NCI-H460 (cell line): ENCODE measurements around the gene MRPL33. TPM values are rescaled to one million over a fixed set of nuclear protein-coding genes. Genes with fewer than 3 reads are reported as not detected.
A peak's percentile ranks its signal among the peaks of the same experiment; 100 is the strongest.

ENCODE experiments used
- DNase-seq: peaks from one replicate; pipeline ENCODE4 v3.0.0-alpha.2; 2016; ENCODE audit warnings: low read depth; ENCODE audit errors: extremely low read depth
- polyA plus RNA-seq: library from polyadenylated mRNA; depleted of rRNA; stranded (reverse); fragments of >200 nt; gene quantifications from 2 replicates; pipeline ENCODE4 v1.2.3, GENCODE V29; 2014; cell fraction: nucleus; rRNA removed
- total RNA-seq: library from RNA; depleted of rRNA; stranded (reverse); fragments of >200 nt; shearing (Covaris generic); gene quantifications from 2 replicates; pipeline ENCODE4 v1.2.3, GENCODE V29; 2014; rRNA removed

The MRPL33 gene
- 248 and 320 TPM in 2 replicates for total RNA-seq
- 93.5 and 199 TPM in 2 replicates for polyA plus RNA-seq

- peak; percentile 88 for DNase-seq
These were observed at the start of gene MRPL33 for GRCh38 chr2:27771548-27772335. Gene MRPL33 (plus strand): TSS chr2:27771719. CDS start chr2:27771778, 59 bp downstream.

DNA sequence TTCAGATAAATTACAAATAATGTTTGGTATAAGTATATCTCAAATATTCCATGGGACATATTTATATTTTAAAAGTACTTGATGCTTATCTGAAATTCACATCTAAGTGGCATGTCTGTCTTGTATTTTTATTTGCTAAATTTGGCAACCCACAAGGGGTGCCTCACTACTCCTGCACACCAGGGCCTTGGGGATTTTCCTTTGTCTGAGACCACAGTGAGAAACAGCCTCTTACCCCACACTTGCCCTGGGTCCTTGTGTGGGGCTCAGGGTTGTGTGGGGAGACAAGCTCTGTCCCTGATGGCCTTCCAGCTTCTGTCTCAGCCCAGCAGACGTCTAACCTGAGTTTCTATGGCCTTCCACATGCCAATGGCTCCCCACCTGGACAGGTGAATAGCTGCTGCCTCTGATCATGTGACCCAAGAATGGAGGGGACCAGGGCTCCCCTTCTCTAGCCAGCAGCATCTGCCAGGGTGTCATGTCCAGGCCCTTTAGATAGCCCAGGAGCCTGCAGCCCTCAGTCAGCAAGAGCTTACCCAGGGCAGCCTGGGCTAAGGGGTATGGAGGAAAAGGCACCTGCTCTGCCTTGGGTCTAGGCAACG is 49.5 kb upstream of the MRPL33 start:
- no peak for DNase-seq

GRCh38 chr2:27723372-27724144 is 48.0 kb upstream of the MRPL33 start:
- DNase-seq = peak; percentile 60

DNA sequence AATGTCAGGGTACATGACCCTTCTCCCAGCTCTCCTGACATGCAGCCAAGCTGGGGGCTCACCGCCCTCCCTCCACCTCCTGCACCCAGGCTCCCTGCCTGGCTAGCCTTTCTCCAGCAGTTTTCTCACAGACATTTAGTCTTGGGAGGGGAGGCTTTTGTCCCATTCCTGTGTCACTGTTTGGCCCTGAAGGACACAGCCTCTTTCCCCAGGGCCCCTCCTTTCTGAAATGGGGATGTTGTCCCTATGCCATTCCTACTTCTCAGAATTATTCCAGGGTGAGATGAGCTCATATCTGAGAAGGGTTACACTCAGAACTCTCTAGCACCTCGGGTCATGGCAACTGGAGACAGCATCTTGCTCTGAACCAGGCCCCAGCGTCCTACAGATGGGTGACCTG is 47.3 kb upstream of the MRPL33 start:
- no peak for DNase-seq

- DNase-seq = no peak
These were observed 46.4 kb upstream of the MRPL33 start for GRCh38 chr2:27724905-27725701.

- DNase-seq = no peak
These were observed 44.3 kb upstream of the MRPL33 start for GRCh38 chr2:27727257-27727656.

DNA sequence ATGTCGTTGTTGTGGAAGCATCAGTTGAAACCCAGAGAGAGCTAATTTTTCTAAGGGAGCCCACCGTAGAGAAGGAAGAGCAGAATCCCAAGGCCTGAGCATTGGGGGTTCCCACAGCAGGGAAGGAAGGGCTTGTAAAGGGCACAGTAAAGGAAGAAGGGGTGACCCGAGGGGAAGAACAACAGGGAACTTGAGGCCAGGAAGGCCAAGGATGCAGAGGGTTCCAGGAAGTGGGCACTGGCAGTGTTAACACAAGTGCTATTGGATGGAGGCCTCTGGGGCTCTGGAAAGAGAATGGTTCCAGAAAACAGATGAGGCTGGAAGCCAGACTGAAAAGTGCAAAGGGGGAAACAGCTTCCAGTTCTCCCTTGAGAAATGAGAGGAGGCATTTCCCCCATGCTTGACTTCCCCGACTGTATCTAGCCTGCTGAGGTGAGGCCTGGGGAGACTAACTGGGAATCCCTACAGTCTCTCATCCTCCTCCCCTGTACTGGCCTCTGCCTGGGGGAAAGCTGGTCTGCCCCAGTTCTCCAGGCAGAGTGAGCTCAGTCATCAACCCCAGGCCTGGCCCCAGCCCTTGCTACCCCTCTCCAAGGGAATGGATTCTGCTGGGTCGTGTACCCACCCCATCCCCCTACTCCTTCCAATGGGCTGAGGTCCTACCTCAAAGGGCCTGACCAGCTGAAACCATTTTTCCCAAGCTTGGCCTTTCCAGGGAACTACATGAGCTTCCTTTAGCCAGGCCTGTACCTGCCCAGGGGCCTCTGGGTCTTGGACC is 43.2 kb upstream of the MRPL33 start:
- DNase-seq = no peak

- no peak for DNase-seq
These were observed 42.3 kb upstream of the MRPL33 start for GRCh38 chr2:27729198-27729597.

DNA sequence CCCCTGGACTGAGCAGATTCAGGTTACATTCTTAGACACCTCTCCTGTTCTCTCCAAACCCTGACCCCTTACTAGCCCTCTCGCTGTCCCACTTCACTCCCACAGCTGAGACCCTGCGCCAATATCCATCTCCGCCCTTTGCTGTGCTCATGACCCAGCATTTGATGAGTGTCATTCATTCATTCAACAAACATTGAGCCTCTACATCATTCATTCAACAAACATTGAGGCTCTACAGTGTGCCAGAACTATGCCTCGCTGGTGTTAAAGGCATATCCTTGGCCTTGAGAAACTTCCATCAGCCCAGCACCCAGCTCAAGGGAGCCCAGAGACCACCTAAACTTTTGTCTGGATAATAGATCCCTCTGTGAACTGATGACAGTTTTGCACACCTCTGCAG is 41.9 kb upstream of the MRPL33 start:
- DNase-seq = no peak

DNA sequence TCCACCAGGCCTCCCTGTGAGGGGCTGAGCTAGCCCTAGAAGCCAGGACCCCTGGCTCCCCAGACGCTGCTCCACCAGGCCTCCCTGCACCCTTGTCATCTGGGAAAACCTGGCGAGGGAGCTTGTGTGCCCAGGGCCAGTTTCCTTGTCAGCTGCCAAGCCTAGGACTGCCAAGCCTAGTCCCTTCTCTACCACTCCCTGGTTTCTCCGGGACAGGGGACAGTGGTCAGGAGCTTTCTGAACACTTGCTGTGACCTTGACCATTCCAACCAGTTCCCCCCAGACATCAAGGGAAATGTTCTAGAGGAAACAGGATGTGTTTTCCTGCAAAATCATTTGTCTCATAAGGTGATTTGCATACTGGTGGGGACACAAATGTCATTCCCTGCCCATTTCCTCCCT is 41.3 kb upstream of the MRPL33 start:
- no peak for DNase-seq

GRCh38 chr2:27730980-27731691 is 40.4 kb upstream of the MRPL33 start:
- DNase-seq = no peak

DNA sequence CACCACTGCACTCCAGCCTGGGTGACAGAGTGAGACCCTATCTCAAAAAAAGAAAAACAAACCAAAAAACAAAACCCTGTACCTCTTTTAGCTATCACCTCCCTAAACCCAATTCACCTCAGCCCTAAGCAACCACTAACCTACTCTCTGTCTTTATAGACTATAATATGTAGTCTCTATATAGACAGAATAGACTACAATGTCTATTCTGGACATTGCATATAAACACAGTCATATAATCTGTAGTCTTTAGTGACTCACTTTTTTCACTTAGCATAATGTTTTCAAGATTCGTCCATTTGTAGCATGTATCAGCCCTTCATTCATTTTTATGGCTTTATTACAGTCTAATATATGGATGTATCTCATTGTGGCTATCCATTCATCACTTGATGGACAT is 37.2 kb upstream of the MRPL33 start:
- DNase-seq = no peak

DNA sequence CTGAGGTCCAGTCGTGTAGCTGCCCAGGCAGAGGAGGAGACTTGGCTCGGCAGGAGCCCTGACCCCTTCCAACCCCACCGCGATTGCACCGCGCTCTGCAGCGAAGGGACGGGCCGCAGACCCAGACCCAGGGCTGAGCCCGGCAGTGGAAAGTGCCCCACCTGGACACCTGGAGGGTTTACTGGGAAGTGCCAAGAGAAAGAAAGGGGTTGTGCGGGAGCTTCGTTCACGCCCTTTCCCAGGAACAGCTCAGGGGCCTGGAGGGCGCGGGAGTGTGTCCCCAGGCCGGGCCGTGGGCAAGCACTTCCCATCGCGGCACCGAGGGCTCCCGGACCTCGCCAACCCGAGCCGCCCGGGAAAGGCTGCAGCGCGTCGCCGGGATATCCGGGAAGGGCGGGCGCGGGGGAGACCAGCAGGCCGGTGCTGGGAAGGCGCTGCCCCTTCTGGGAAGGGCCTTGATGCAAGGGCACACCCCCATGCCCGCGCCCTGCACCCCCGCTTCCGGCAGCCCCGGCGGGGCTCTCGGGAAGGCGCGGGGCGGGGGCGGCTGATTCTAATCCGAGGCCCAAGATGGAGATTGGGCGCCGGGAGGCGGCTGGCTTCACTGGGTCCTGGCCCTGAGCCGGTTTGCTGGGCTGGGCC is 36.1 kb upstream of the MRPL33 start:
- no peak for DNase-seq

DNA sequence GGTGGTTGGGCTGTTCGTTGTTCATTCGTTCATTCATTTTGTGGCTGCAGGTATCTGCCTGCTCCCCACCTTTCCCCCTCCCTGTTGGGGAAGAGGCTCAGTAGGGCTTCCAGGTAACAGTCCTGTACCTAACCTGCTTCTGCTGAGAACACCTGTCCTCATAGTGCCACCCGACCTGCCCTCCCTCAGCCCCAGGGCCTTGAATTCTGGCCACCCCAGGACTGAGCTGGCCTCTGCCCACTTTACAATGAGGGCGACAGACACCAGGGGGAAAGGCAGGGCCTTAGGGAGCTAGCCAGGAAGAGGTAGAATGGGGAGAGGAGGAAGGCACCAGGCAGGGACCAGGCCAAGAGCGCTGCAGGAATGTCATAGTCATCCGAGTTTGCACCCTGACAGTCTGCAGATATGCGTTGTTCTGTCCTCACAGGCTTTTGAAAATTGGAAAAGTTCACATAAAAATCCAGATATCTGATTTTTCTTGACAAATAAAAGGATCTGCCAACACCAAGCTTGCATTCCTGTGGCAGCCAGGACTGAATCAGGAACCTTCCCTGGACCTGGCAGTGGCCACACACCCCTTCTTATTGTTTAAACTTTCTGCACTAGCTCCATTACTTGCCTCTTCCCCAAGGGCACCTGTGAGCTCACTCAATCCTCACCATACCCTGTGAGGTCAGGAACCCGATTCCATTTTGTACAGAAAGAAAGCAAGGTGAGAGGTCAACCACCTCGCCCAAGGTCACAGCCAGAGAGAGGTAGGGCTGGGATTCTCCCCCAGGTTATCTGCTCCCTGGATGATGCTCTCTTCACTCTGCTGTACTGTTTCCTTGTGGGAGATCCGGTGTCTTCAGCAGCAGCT is 35.3 kb upstream of the MRPL33 start:
- DNase-seq = no peak

- no peak for DNase-seq
These were observed 34.7 kb upstream of the MRPL33 start for GRCh38 chr2:27736890-27737204.

GRCh38 chr2:27737676-27738348 is 33.7 kb upstream of the MRPL33 start:
- no peak for DNase-seq

DNA sequence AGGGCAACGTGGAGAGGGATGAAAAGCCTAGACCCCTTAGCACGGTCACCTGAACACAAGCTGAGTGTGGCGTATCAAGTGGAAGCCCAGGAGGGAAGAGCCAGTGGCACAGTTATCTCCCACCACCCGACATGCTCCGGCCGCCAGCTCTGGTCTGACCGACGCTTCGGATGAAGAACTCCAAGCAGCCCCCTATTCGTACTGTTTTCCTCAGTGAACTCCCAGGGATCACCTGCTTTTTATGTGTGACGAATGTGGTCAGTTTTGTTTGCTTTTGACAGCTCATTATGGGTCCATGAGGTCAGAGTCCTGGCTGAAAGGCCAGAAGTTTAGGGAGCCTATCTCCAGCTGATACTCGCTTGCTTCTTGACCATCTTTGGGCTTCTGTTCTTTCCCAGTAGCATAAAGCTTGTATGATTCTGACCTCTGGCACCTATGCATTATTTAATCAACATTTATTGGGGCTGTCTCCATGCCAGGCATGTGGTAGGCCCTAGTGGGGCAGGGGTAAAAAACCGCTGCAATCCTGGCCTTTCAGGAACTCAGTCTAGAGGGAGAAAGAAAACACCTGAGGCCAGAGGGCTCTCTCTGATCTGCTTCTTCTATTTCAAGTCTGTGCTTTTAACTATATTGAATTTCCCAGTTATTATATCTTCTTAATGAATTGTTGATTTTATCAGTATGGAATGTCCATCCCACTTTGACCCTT is 33.0 kb upstream of the MRPL33 start:
- no peak for DNase-seq
